Mesodermal cell (in vitro differentiated cells): Measurements from ENCODE around the gene RNF7.
A peak's percentile ranks its signal among the peaks of the same experiment; 100 is the strongest.
"Not testable (repeated sequence)": the region's sequence is repeated elsewhere in the genome, so short reads cannot be mapped to it uniquely, and the experiment has no call there.

Experiments used
- H3K27ac ChIP-seq: 2 replicates; pipeline ENCODE4 v1.7.0; 2013; ENCODE audit warnings: mild to moderate bottlenecking, low read depth, low read length, moderate library complexity; ENCODE audit not compliant: severe bottlenecking
- H3K36me3 ChIP-seq: 2 replicates; pipeline ENCODE4 v1.7.1; 2013; ENCODE audit warnings: mild to moderate bottlenecking, low read length, moderate library complexity; ENCODE audit not compliant: control insufficient read depth, insufficient read depth
- H3K4me1 ChIP-seq: one replicate; pipeline ENCODE4 v1.7.1; 2013; ENCODE audit warnings: mild to moderate bottlenecking, low read length; ENCODE audit not compliant: insufficient read depth, control insufficient read depth, poor library complexity, severe bottlenecking
- H3K4me3 ChIP-seq: 2 replicates; pipeline ENCODE4 v1.7.0; 2013; ENCODE audit warnings: low read length, control low read depth, mild to moderate bottlenecking; ENCODE audit not compliant: insufficient read depth, poor library complexity, severe bottlenecking; ENCODE audit errors: extremely low read depth
- H3K9me3 ChIP-seq: 2 replicates; pipeline ENCODE4 v1.7.1; 2013; ENCODE audit warnings: mild to moderate bottlenecking, low read length, moderate library complexity; ENCODE audit not compliant: control insufficient read depth
- WGBS, 2 experiments: methylation state at CpG; one replicate each; pipeline ENCODE4 v1.1.5; 2013; ENCODE audit warnings: missing lambda C conversion rate in 2 of 2; ENCODE audit not compliant: insufficient coverage in 2 of 2; 5-methylcytosine and 5-hydroxymethylcytosine counted together

Gene RNF7

GRCh38 chr3:141762552-141762951, 24.5 kb downstream of the RNF7 start:
- not testable (repeated sequence) for H3K9me3 ChIP-seq, H3K4me3 ChIP-seq, H3K4me1 ChIP-seq, H3K36me3 ChIP-seq, H3K27ac ChIP-seq
- WGBS, 2 experiments = 56 to 57% methylated on average over 6 to 12 of the region's 19 CpGs

GRCh38 chr3:141763088-141763750, 25.1 kb downstream of the RNF7 start, which contains the start of gene GRK7:
TSS of gene GRK7 (plus strand) at chr3:141763408. CDS start at chr3:141778285, 14,877 bp downstream.
- Histone ChIP-seq H3K4me1 (peaks cover 7% of the 10 kb centered on the region), H3K27ac (no peak within 1 kb of the TSS), H3K36me3 (no peaks in the 10 kb centered on the region), H3K4me3 (no peak within 1 kb of the TSS), H3K9me3 (peaks cover 6% of the 10 kb centered on the region)
- 95 to 100% methylated on average over 2 to 7 of the region's 9 CpGs for WGBS, 2 experiments

- Histone ChIP-seq H3K27ac (no peak overlapping the region), H3K4me1 (peaks cover 8% of the 10 kb centered on the region), H3K36me3 (no peaks in the 10 kb centered on the region), H3K4me3 (no peak overlapping the region), H3K9me3 (peaks cover 6% of the 10 kb centered on the region)
- 96 to 100% methylated on average over 2 of the region's 2 CpGs for WGBS, 2 experiments
Measured at GRCh38 chr3:141764045-141764444, 25.9 kb downstream of the RNF7 start.

- no peaks in the 10 kb centered on the region for H3K36me3 ChIP-seq
- peaks cover 10% of the 10 kb centered on the region for H3K4me1 ChIP-seq
- WGBS, 2 experiments = 93 to 100% methylated on average over 1 of the region's 1 CpG
- no peak overlapping the region for H3K27ac ChIP-seq
- peaks cover 6% of the 10 kb centered on the region for H3K9me3 ChIP-seq
- no peak overlapping the region for H3K4me3 ChIP-seq
Measured at GRCh38 chr3:141764465-141764864, 26.4 kb downstream of the RNF7 start.

- Histone ChIP-seq H3K4me3 (no peak overlapping the region), H3K36me3 (no peaks in the 10 kb centered on the region), H3K27ac (peak overlapping the region; percentile 49), H3K4me1 (peaks cover 10% of the 10 kb centered on the region), H3K9me3 (peaks cover 6% of the 10 kb centered on the region)
- WGBS, 2 experiments = 76 to 84% methylated on average over 2 of the region's 2 CpGs
Measured at GRCh38 chr3:141764986-141765385, 26.9 kb downstream of the RNF7 start.

GRCh38 chr3:141767066-141767465, 29.0 kb downstream of the RNF7 start:
- H3K4me3 ChIP-seq = no peak overlapping the region

GRCh38 chr3:141769221-141769894, 31.3 kb downstream of the RNF7 start:
- H3K4me1 ChIP-seq = peaks cover 10% of the 10 kb centered on the region
- H3K4me3 ChIP-seq = no peak overlapping the region
- 55 to 100% methylated on average over 1 to 4 of the region's 6 CpGs for WGBS, 2 experiments
- no peak overlapping the region for H3K27ac ChIP-seq
- no peaks in the 10 kb centered on the region for H3K9me3 ChIP-seq
- H3K36me3 ChIP-seq = no peaks in the 10 kb centered on the region

More at GRCh38 chr3:141767066-141767465, 29.0 kb downstream of the RNF7 start:
- WGBS, 2 experiments = no CpG with 5 or more reads among the region's 2 CpGs
- Histone ChIP-seq H3K27ac (no peak overlapping the region), H3K4me1 (peaks cover 10% of the 10 kb centered on the region), H3K9me3 (peaks cover 6% of the 10 kb centered on the region), H3K36me3 (no peaks in the 10 kb centered on the region)

GRCh38 chr3:141773676-141774075, 35.6 kb downstream of the RNF7 start:
- Histone ChIP-seq H3K4me3 (no peak overlapping the region), H3K4me1 (peaks cover 3% of the 10 kb centered on the region), H3K27ac (no peak overlapping the region), H3K36me3 (no peaks in the 10 kb centered on the region), H3K9me3 (no peaks in the 10 kb centered on the region)
- 100% methylated on average over 4 of the region's 6 CpGs; no CpG with 5 or more reads in 1 of the 2 experiments for WGBS, 2 experiments

- Histone ChIP-seq H3K4me3 (no peak overlapping the region), H3K27ac (no peak overlapping the region), H3K9me3 (no peaks in the 10 kb centered on the region), H3K4me1 (no peaks in the 10 kb centered on the region), H3K36me3 (no peaks in the 10 kb centered on the region)
- 95 to 98% methylated on average over 10 to 11 of the region's 14 CpGs for WGBS, 2 experiments
Measured at GRCh38 chr3:141776376-141776775, 38.3 kb downstream of the RNF7 start.

- H3K9me3 ChIP-seq = no peaks in the 10 kb centered on the region
- H3K36me3 ChIP-seq = no peaks in the 10 kb centered on the region
- 95 to 97% methylated on average over 14 to 15 of the region's 15 CpGs for WGBS, 2 experiments
- no peaks in the 10 kb centered on the region for H3K4me1 ChIP-seq
- H3K27ac ChIP-seq = no peak overlapping the region
- no peak overlapping the region for H3K4me3 ChIP-seq
Measured at GRCh38 chr3:141776885-141777284, 38.8 kb downstream of the RNF7 start.
